NCI-H2227 (cell line): ENCODE results near the gene UCP3.

ENCODE experiments used
- DNase-seq: peaks from one replicate; lab custom pipeline; 2025; ENCODE audit not compliant: unreplicated experiment; lab: John Stamatoyannopoulos, UW

UCP3 gene

GRCh38 chr11:74018331-74019005, 9.6 kb upstream of the UCP3 start:
- no peak for DNase-seq

DNA sequence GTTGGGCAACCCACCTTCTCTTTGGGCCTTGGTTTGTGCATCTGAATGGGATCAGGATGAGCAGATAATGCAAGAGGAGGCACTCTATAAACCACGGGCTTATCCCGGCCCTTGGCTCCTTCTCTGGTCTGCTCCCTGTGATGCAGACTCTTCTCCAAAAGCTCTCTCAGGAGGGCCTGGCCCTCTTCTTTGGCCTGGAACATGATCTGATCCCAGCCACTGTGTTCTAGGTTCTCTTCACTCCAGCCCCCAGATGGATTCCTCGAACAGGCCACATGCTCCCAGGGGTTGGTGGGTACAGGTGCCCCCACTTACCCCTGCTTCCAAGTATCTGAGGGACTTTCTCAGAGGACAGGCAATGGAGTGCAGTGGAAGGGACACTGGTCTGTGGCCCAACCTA, 8.7 kb upstream of the UCP3 start:
- no peak for DNase-seq

DNA sequence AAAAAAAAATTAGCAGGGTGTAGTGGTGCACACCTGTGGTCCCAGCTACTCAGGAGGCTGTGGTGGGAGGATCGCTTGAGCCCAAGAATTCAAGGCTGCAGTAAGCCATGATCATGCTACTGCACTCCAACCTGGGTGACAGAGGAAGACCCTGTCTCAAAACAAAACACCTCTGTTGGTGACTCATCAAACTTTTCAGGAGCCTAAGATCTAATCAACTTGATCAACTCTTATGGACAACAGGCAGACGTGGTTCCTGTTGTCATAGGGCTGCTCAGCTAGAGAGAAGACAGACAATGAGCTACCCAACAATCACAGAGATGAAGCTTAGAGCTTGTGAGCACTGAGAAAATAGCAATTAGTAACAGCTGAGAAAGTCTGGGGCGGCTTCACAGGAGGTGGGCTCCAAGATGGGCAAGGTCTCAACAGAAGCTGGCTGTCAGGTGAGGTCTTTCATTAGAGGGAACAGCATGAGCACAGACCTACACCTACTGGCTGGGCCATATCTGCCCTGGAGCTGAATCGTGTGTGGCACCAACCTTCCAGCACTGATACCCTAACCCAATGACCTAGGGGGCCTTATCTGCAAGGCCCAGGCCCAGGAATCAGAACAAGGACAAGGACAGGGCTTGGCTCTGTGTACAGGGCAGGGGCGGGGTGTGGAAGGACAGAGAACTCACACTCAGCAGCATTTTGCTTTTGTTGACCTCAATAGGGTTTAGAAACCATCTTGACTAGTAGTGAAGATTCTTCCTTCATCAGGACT, 7.2 kb upstream of the UCP3 start:
- DNase-seq, result no peak

DNA sequence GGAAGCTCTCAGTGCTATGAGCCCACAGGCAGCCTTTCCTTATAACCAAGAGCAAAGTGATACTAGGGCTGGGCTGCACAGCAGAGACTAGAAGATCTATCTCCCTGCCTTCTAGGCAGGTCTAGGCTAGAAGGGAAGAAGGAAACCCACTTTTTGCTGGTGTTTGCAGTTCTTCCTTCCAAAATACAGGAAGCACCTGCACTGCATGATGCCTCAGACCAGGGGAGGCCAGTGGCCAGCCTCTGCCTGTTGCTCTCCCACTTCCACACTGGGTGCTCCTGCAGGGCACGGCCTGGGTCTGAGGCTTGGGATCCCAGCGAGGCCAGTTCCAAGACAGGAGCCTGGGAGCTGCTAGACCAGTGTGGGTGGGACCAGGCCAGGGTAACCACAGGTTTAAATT, 6.0 kb upstream of the UCP3 start:
- DNase-seq, result no peak

DNA sequence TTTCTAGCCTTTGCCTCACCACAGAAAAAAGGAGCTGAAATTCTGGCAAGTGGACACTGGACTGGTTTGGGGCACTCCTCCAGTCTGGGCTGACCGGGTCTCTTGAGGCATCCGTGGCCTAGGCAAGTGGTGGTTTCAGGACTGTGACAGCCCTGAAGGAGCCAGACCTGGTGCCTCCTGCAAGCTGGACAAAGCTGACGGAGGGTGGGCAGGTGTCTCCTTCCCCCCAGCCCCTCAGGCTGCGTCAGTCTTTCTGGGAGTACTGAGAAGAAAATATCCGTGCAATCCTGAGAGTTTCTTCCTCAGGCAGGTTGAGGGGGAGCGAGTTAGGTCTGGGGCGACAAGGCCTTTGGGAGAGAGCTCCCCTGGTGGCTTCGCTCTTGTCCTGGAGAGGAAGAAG, 4.3 kb upstream of the UCP3 start:
- no peak for DNase-seq

GRCh38 chr11:74012074-74012809, 3.4 kb upstream of the UCP3 start:
- no peak for DNase-seq

GRCh38 chr11:74011360-74012073, 2.6 kb upstream of the UCP3 start:
- DNase-seq, result no peak

- DNase-seq, result peak; percentile 50
Observed at GRCh38 chr11:74010306-74011300, 1.7 kb upstream of the UCP3 start.

DNA sequence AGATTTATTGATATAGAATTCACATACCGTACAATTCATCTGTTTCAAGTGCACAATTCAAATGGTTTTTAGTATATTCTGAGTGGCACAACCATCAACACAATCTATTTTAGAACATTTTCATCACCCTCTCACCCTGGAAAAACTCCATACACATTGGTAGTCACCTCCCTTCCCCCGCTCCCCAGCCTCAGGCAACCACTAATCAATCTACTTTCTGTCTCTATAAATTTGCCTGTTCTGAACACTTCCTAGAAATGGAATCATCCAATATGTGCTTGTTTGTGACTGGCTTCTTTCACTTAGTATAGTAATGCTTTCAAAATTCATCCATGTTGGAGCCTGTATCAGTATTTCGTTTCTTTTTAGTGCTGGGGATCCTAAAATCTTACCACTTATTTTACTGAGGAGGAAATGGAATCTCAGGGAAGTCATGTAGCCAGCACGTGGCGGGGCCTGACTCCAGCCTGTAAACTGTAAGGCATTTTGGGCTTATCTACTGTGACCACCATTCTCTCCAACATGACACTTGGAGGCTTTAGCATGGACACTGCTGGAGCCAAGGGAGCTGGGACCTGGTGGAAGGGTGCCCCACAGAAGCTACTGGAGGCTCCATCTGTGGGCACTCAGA, 905 bp upstream of the UCP3 start:
- DNase-seq, result no peak

- no peak for DNase-seq
Observed at GRCh38 chr11:74009230-74009547, 304 bp upstream of the UCP3 start.

DNA sequence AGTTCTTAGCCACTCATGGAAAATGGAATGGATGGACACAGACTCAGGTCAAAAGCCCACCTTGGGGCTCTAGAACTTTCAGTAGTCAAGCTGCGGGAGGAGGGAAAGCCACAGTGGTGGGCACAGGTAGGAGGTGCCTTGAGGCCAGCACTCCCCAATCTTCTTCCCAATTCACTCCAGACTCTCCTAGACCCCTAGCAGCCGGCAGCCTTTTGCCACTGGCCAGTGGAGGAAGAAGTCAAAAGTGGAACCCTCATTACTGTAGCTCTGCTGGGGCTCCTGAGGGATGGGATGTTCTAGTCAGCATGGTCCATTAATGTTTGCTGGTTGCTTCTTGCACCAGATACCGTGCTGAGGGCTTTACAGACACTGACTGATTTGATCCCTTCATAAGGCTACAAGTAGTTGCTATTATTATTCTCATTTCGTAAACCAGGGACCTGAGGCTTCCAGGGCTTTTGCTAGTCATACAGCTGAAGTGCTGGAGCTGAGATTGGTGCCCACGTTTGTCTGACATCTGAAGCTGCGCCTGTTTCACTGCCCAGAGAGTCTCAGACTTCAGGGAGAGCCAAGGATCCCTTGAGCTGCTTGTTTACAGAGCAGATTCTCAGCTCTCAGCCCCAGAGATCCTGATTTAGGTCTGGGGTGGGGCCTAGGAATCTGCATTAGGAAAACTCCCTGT, 1.1 kb downstream of the UCP3 start:
- DNase-seq, result no peak

- no peak for DNase-seq
Observed at GRCh38 chr11:74006743-74007304, 2.1 kb downstream of the UCP3 start.

DNA sequence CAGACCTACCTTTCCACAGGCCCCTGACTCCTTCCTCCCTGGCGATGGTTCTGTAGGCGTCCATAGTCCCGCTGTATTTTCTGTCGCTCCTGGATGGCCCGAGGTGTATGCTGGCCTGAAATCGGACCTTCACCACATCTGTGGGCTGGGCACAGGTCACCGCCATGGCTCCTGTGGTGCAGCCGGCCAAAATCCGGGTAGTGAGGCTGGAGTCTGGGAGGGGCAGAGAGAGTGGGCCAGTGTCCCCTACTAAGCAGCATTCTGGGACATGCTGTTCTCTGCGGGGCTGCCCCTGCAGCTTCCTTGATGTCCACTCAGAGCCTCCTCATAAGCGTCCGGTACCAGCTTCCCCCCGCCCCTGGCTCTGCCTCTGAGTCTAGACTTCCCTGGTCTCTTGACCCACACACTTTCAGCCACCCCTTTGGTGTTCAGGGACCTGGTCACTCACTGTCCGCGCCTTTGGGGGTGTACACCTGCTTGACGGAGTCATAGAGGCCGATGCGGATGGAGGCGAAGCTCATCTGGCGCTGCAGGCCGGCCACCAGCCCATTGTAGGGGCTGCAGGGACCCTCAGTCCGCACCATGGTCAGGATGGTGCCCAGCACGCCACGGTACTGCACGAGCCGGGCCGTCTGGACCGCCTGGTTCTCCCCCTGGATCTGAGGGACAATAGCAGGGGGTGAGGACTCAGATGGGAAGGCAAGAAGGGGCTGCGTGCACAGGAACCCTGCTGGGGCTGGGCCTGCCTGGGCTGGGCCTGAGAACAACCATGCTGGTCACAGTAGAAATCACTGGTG, 3.0 kb downstream of the UCP3 start:
- DNase-seq, result no peak

DNA sequence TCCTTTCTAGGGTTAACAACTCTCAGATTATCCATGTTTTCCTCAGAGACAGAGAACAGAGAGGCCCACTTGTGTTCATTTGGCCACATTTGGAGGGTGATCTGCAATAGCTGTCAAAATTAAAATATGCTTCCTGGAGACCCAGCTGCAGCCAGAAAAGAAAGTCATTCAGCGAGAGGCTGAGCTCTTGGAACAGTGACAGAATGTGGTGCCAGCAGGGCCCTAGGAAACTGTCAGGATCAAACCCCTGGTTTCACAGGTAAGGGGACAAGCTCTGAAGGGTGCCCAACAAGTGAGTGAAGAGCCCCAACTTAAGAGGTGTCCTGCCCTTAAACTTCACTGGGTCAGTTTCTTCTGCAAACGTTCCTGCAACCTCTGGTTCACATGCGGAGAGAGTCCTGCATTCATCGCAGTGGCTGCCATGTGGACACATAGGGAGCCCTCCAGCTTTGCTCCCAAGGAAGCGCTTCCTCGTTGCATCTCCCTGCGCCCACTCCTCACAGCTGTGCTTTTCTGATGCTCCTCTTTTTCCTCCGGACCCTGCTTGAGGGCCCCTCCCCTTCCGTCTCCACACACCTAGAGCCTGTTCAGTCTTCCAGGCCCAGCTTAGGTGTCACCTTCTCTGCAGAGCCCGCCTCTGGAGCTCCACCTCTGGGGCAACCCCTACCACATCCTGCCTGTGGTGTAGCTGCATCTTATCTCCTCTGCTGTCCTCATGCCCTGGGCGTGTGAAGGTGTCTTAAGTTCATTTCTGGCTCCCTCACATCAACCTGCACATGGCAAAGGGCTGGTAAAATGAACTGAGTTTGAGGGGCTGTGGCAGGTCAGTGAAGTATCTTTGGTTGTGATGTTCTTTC, 3.9 kb downstream of the UCP3 start:
- no peak for DNase-seq

- DNase-seq, result no peak
Observed at GRCh38 chr11:74004046-74004695, 4.7 kb downstream of the UCP3 start.

GRCh38 chr11:74002832-74003231, 6.1 kb downstream of the UCP3 start:
- DNase-seq, result no peak

DNA sequence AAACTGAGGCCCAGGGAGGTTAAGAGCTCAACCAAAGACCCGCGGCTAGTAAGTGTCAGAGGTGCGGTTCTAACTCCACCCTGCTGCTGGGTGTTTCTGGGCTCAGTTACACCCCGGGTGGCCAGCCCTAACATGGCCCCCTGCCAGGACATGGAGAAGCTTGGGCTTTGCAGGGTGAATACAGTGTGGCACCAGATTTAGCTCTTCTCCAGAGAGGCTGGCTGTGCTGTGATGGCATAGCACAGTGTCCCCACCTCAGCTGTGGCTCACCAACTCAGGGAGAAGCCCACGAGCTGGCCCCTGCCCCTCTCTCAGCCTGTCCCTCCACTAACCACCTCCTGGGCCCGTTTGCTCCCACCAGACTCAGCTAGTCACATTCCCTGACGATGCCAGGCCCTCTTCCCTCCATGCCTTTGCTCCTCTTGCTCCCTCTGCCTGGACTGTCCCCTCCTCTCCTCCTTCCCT, 7.0 kb downstream of the UCP3 start:
- DNase-seq, result no peak
